Activated CD8-positive, alpha-beta memory T cell treated with anti-CD3 and anti-CD28 coated beads, Interleukin-2, amount 50 U/mL, for 24 hours (primary cell): ENCODE data around the gene ABCA7.

ENCODE experiments used
- DNase-seq: peaks from one replicate; pipeline ENCODE4 v3.0.0-alpha.2; 2020; ENCODE audit errors: extremely low read depth

The ABCA7 gene, protein sequence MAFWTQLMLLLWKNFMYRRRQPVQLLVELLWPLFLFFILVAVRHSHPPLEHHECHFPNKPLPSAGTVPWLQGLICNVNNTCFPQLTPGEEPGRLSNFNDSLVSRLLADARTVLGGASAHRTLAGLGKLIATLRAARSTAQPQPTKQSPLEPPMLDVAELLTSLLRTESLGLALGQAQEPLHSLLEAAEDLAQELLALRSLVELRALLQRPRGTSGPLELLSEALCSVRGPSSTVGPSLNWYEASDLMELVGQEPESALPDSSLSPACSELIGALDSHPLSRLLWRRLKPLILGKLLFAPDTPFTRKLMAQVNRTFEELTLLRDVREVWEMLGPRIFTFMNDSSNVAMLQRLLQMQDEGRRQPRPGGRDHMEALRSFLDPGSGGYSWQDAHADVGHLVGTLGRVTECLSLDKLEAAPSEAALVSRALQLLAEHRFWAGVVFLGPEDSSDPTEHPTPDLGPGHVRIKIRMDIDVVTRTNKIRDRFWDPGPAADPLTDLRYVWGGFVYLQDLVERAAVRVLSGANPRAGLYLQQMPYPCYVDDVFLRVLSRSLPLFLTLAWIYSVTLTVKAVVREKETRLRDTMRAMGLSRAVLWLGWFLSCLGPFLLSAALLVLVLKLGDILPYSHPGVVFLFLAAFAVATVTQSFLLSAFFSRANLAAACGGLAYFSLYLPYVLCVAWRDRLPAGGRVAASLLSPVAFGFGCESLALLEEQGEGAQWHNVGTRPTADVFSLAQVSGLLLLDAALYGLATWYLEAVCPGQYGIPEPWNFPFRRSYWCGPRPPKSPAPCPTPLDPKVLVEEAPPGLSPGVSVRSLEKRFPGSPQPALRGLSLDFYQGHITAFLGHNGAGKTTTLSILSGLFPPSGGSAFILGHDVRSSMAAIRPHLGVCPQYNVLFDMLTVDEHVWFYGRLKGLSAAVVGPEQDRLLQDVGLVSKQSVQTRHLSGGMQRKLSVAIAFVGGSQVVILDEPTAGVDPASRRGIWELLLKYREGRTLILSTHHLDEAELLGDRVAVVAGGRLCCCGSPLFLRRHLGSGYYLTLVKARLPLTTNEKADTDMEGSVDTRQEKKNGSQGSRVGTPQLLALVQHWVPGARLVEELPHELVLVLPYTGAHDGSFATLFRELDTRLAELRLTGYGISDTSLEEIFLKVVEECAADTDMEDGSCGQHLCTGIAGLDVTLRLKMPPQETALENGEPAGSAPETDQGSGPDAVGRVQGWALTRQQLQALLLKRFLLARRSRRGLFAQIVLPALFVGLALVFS (N-terminal part only)

DNA sequence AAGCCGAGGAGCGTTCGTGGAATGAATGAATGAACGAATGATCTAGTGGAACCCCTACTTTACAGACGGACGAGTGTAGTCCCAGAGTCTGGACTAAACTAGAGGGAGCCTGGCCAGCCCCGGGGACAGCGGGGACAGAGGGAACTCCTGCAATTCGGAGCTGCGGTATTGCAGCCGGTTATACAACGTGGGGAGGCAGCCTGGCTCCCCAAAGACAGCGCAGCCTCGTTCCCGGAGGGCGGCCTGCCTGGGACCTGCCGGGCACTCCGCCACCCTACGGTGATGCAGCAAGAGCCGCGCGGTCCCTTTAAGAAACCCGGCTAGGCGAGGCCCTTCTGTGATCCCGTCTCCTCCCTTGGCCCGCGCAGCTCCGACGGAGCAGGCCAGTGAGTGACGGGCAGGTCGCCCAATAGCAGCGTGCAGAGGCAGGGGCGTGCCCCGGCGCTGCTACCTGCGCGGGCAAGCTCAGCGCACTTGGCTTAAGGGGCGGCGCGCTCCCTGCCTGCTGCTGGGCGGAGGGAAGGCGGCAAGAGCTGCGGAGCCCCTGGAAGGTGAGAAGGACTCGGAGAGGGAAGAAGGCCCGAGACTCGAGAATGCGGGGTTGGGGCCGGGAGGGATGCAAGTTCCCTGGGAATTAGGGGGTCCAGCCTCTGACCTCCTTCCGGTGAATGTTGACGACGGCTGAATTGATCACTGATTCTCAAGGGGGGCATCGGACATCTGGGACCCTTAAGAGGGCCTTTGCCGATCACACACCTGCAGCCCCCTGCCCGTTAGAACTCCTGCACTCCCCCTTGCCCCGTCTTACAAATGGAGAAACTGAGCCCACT lies at the start of gene ABCA7:
Gene ABCA7, plus strand, starts transcription at position 462 of the 830 bp plus-strand sequence. CDS start 1,255 bp downstream, outside the sequence.
- peak; percentile 98 for DNase-seq

DNA sequence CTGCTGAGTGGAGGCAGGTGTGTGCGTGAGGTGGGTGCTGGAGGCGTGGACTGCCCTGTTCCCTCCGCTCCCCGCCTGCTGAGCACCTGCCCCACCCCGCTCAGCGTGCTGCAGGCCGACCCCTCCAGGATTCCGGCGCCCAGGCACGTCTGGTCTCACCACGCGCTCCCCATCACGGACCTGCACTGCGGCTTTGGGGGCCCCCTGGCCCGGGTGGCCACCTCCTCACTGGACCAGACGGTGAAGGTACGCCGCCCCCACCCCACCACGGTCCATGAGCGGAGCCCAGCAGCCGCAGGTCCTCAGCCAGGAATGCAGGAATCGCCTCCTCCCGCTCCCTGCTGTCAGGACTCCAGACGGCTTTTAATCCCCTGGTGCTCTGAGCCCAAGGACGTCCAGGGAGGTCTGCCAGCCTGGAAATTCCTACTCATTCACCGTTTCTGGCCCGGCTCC lies 49.8 kb upstream of the ABCA7 start:
- DNase-seq, result no peak

DNA sequence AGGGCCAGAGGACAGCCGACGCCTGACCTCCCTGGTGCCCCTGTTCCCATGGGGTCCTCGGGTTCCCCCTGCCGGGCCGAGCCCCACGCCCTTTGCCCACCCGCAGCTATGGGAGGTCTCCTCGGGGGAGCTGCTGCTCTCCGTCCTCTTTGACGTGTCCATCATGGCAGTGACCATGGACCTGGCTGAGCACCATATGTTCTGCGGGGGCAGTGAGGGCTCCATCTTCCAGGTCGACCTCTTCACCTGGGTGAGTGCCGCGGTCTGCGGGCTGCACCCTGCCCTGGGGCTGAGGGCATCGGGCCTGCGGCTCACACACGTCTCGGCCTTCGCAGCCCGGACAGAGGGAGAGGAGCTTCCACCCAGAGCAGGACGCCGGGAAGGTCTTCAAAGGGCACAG lies 49.2 kb upstream of the ABCA7 start:
- DNase-seq, result no peak

DNA sequence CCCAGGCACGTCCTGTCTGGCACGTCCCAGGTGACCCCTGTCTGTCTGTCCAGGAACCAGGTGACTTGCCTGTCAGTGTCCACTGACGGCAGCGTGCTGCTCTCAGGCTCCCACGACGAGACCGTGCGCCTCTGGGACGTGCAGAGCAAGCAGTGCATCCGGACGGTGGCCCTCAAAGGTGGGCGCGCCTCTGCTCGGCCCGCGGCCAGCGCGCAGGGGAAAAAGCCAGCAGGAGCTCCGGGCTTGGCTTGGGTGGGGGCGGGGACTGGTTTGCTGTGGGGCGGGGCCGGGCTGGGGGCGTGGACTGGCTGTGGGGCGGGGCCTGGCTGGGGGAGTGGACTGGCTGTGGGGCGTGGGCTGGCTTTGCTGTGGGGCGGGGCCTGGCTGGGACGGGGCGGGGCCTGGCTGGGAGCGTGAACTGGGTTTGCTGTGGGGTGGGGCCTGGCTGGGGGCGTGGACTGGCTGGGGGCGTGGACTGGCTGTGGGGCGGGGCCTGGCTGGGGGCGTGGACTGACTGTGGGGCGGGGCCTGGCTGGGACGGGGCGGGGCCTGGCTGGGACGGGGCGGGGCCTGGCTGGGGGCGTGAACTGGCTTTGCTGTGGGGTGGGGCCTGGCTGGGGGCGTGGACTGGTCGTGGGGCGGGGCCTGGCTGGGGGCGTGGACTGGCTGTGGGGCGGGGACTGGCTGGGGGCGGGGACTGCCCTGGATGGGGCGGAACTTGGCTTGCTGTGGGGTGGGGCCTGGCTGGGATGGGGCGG lies 48.6 kb upstream of the ABCA7 start:
- peak; percentile 24 for DNase-seq

DNA sequence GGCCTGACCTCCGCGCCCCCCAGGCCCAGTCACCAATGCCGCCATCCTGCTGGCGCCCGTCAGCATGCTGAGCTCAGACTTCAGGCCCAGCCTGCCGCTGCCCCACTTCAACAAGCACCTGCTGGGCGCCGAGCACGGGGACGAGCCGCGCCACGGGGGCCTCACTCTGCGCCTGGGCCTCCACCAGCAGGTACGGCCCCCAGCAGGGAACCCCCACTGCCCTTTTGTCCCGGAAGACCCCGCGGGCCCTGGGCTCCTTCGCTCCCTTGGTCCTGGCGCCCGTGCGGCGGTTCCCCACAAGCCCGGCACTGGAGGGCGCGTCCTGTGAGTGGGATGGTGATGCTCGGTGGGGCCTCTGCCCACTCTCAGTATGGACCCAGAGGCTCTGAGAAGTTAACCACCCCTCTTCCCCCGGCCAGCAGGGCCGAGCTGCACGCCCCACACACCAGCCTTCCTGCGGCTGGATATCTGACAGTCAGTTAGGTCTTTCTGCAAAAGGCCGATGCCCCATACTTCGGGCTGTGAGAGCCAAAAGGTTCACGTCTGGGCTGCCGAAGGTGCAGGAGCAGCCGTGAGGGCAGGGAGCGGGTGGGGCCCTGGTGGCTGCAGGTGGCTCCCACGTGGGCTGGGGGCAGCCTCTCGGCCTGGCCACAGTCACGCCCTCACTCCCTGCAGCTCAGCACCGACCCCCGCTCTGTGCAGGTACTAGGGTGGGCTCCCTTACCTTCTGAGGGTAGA lies 47.8 kb upstream of the ABCA7 start:
- DNase-seq, result no peak

DNA sequence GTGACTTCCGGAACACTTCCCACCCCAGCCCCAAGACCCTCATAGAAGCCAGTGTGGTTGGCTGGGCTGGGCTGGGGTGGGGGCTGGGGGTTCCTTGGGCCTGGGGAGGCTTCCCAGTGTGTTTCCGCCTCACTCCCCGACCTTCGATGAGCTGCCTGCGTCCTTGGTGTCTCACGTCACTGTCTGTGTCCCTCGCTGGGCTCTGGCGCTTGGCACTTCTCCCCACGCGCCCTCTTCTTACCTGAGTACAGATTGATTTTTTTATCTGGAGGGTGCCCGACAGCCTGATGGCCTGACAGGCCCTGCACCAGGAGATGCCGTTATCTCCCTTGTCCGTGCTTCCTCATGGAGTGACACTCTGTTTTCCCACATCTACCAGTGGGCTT lies 47.2 kb upstream of the ABCA7 start:
- DNase-seq, result no peak

DNA sequence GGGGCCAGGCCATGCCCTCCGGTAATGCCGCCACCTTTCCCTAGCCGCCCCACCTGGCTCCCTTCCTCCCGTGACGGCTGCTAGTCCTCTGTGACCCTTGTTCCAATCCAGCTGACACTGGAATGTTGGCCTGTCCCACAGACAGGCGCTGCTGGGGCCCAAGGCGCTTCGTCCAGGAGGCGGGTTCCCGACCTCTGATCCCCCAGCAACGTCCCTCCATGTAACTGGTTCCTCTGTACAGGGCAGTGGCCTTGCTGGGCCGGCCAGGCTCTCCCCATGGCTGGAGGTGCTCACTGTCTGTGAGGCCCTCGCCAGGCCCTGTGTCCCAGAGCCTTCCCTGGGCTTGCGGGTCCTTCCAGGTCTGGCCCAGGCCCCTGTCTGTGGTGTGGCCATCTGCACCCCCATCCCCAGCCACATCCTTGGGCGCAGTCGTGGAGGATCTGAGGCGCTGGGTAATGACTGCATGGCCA lies 46.5 kb upstream of the ABCA7 start:
- no peak for DNase-seq

DNA sequence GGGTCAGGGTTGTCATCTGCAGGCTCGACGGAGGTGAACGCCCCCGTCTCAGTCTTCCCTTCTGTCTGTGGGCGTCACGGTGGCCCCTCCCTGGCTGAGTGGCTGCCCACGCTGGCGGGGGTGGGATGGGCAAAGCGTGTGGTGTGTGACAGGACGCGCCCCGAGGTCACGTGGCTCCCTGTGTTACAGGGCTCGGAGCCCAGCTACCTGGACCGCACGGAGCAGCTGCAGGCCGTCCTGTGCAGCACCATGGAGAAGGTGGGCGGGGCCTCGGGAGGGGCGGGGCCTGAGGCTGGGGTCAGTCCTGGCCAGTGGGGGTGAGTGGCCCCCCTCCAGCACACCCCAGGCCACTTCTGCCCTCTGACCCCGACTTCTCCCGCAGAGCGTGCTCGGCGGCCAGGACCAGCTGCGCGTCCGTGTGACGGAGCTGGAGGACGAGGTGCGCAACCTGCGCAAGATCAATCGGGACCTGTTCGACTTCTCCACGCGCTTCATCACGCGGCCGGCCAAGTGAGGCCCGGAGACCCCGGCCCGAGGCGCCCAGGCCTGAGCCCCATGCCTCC lies 46.0 kb upstream of the ABCA7 start:
- DNase-seq, result no peak

DNA sequence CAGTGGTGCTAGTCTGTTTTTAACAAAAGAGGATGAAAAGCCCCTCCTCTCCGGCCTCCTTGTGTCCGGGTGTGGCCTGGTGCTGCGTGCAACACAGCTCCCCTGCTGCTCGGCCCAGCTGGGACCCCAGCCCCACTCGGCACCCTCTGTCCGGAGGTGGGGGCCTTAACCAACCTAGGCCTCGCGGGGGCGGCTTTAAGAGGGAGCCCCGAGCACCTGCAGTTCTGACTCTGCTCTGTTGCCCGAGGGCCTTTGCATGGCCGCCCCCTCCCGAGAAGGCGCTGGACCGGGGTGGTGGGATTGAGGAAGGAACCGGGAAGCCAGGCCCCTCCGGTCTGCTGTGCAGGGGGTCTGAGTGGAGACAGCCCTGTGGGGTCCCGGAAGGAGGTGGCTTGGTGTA lies 45.4 kb upstream of the ABCA7 start:
- DNase-seq, result no peak

DNA sequence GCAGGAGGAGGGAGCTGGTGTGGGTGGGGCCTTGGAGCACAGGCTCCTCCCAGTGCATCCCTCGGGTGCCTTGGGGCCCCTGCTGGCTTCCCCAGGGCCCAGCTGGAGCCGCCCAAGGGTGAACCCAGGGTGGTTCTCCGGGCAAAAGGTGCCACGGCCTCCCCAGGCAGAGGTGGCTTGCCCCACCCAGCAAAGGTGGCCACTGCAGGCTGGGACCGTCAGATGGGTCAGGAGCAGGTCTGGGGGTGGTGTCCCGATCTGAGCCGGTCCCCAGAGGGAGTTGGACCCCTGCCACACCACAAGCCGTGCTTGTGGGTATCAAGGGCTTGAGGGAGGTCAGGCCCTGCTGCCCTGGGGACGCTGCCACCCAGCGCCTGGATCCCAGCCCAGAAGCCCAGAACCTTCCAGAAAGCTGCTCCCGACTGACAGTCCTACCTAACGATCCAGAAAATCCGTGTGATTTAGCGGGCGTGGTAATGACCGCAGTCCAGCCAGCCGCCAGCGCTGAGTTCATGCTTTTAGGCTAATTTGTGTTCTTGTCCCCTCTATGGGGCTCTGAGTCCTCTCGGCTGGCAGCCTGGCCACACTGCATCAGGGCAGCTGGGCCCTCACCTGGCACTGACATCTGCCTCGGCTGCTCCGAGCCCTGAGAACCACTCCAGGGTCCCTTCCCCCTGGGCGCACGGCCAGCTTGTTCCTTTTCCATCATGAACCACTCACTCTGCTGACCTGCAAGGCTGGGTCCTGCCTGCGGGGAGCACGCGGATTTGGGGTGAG lies 44.7 kb upstream of the ABCA7 start:
- no peak for DNase-seq

DNA sequence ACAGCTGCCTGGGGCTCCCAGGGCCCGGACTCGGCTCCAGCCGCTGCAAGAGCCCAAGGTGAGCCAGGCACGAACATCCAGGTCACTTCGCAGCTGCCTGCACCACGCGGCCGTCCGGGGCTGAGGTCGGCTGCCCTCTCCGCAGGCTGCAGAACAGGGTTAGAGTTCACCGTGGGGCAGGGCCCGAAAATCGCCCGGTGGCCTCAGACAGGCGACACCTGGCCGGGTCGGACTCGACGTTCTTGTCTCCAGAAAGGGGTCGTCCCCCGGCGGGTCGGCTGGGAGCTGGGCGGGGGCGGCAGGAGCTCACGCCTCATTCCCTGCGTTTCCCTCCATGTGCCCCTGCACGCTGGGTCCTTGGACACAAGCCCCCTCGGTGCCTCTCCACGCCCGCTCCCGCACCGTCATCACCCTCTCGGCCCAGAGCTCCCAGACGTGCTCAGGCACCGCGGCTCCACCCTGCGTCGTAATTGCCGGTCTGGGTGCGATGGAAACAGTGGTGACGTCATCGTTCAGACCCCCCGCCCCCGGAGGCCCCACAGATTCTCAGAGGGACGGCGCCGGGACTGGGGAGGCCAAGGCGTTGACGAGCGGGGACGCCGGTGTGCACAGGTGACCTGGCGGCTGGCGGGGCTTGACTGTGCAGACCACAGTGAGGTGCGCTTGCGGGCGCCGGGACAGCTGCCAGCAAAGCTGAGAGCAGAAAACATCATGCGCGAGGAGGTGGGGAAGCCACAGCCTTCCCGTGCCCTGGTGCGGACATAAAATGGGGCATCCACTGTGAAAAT lies 43.7 kb upstream of the ABCA7 start:
- peak; percentile 39 for DNase-seq

DNA sequence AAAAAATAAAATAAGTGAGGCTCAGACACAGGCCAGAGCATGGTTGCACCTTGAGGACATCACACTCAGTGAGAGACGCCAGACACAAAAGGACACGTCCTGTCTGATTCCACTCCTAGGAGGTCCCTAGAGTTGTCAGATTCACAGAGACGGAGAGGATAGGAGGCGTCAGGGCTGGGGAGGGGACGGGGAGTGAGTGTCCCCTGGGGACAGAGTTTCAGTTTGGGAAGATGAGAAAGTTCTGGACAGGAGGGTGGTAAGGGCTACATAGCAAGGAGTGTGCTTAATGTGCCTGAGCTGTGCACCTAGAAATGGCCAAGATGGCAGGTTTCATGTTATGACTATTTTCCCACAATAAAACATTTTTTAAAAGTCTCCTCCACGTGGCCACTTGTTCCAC lies 41.8 kb upstream of the ABCA7 start:
- DNase-seq, result no peak

DNA sequence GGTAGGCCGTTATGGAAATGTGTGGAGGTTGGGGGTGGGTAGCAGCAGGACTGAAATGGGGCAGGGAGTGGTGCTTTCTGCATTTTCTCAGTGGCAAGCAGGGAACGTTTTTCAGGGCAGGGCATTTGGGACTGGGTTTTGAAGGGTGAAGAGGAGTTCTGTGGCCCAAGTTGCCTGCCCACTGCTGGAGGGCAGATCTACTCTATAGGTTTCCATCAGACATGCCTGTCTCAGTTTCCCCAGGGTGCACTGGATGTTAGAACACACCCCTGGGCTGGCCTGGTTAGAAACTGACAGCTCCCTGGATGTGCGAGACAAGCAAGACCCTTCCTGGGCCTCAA lies 40.6 kb upstream of the ABCA7 start:
- no peak for DNase-seq

DNA sequence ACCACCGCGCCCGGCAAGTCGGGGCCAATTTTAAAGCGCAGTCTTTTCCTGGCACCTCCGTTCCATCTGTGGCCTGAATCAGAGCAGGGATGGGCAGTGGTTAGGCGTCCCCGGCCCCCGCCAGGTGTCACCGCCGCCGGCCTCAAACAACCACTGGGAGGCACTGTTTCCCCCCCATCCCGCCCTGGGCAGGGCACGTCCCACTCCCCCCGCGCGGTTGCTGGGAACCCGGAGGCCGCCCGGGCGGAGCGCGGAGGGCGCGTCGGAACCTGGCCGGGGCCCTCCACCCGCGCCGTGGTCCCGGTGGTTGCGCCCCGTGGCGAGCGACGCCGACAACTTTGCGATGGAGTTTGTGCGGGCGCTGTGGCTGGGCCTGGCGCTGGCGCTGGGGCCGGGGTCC lies 39.8 kb upstream of the ABCA7 start, which contains the start of gene GRIN3B:
Gene GRIN3B, plus strand, starts transcription at position 325 of the 400 bp plus-strand sequence. Its CDS starts 19 bp downstream, at position 344.
- DNase-seq, result no peak

DNA sequence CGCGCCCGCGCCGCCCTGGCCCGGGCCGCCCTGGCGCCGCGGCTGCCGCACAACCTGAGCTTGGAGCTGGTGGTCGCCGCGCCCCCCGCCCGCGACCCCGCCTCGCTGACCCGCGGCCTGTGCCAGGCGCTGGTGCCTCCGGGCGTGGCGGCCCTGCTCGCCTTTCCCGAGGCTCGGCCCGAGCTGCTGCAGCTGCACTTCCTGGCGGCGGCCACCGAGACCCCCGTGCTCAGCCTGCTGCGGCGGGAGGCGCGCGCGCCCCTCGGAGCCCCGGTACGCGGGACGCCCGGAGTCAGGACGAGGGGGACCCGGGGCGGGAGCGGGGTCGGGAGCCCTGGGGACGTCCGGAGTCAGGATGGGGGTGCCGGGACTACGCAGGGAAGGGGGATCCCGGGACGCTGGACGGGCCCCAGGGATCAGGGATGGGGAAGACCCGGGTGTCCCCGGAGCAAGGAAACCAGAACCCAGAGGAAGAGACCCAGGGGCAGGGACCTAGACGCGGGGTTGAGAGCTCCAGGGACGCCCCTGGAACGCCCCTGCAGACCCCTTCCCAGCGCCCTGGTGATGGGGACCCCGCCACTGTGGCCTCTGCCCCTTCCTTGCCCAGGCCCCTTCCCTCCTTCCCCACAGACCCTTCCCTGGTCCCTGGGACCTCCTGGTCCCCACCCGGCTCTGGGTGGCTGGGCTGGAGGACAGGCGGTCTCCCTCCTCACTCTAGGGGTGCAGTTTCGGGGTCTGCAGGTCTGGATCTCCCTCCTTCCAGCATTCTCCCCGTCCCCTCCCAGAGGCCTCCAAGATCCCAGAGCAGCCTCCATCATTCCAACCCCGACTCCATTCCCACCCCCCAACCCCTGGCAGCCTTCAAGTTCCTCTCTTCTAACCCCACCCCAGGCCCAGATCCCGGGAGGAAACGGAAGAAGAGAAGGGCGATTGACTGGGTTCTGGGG lies 39.0 kb upstream of the ABCA7 start:
- no peak for DNase-seq

DNA sequence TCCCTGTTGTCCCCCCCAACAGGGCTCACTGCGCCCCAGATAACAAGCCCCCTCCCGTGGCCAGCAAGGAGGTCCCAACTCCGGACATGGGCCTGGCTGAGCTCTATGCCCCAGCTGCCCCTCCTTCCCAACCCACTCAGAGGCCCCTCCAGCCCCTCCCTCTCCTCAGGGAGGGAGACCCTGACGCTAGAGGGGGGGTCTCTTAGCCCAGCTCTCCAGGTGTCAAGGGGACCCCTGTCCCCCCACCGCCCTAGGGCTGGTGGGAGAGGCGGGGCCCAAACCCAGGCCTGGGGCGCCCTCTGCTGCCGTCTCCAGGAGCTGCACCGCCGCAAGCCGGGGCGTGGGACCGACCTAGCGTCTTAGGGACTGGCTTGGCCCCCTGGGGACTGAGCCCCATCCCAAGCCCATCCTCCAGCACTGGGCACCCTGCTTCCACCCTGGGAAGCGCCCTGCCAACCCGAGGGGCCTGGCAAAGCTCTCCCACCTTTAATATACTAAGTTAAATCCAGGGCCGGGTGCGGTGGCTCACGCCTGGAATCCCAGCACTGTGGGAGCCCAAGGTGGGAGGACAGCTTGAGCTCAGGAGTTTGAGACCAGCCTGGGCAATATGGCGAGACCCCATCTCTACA lies 38.3 kb upstream of the ABCA7 start:
- peak; percentile 30 for DNase-seq
